ENCODE data around the gene SAMD8. TPM values are rescaled to one million over a fixed set of nuclear protein-coding genes. Genes with fewer than 3 reads are reported as not detected.
"Not testable (repeated sequence)": the region's sequence is repeated elsewhere in the genome, so short reads cannot be mapped to it uniquely, and the experiment has no call there.

The SAMD8 gene
- total RNA-seq, 2 experiments from 2014 or later = 20.5 to 20.9 TPM

GRCh38 chr10:75101416-75102251 lies 9.8 kb upstream of the SAMD8 start:
- CTCF ChIA-PET = interaction anchor here (0.5 to 1.4 kb wide), 5 partner anchors 13 to 683 kb away, joined by 3 to 6 read pairs (median 3); no protein-coding TSS in a partner anchor
- H3K36me3 Mint-ChIP-seq (ENCODE audit: low read depth) = no peaks in the 10 kb centered on the region
- no peaks in the 10 kb centered on the region for H3K4me1 Mint-ChIP-seq
- intact Hi-C loops (cut with DNase I, micrococcal nuclease) = loop anchor here (2.0 to 5.0 kb wide), 3 partner anchors 79 to 681 kb away; no protein-coding TSS in a partner anchor
- ATAC-seq (no peak), DNase-seq (no peak)
- H3K4me3 Mint-ChIP-seq = no peak overlapping the region
- H3K27ac Mint-ChIP-seq = no peak overlapping the region
- POLR2A ChIA-PET = no interaction called here
- H3K27me3 Mint-ChIP-seq = no peaks in the 10 kb centered on the region
- H3K9me3 Mint-ChIP-seq (ENCODE audit: low read depth) = no peaks in the 10 kb centered on the region

- H3K36me3 Mint-ChIP-seq (ENCODE audit: low read depth) = no peaks in the 10 kb centered on the region
- H3K27me3 Mint-ChIP-seq = no peaks in the 10 kb centered on the region
- DNase-seq (no peak), ATAC-seq (no peak)
- POLR2A ChIA-PET = interaction anchor here (0.7 kb wide), 1 partner anchor 8 kb away, joined by 4 read pairs; the partner anchor contains the start of gene SAMD8
- no peak overlapping the region for H3K27ac Mint-ChIP-seq
- no peak overlapping the region for H3K4me3 Mint-ChIP-seq
- no peaks in the 10 kb centered on the region for H3K9me3 Mint-ChIP-seq (ENCODE audit: low read depth)
- intact Hi-C loops (cut with DNase I, micrococcal nuclease) = loop anchor here in 1 of 2 experiments (5.0 kb wide), 1 partner anchor 81 kb away; no protein-coding TSS in a partner anchor
- CTCF ChIA-PET = interaction anchor here (0.6 to 1.2 kb wide), 4 partner anchors 83 to 178 kb away, joined by 3 to 4 read pairs (median 3); no protein-coding TSS in a partner anchor
- no peaks in the 10 kb centered on the region for H3K4me1 Mint-ChIP-seq
Measured at GRCh38 chr10:75102830-75103673, 8.4 kb upstream of the SAMD8 start.

GRCh38 chr10:75103881-75104686 lies 7.4 kb upstream of the SAMD8 start:
- Mint-ChIP-seq H3K27ac (no peak overlapping the region), H3K36me3 (ENCODE audit: low read depth) (no peaks in the 10 kb centered on the region), H3K27me3 (no peaks in the 10 kb centered on the region), H3K9me3 (ENCODE audit: low read depth) (no peaks in the 10 kb centered on the region), H3K4me1 (no peaks in the 10 kb centered on the region), H3K4me3 (no peak overlapping the region)
- intact Hi-C loops (cut with DNase I, micrococcal nuclease) = loop anchor here in 1 of 2 experiments (5.0 kb wide), 1 partner anchor 82 kb away; no protein-coding TSS in a partner anchor
- ChIA-PET POLR2A (no interaction called here), CTCF (interaction anchor here (1.1 kb wide), 1 partner anchor 10 kb away, joined by 3 read pairs; no protein-coding TSS in a partner anchor)
- ATAC-seq = no peak
- DNase-seq = no peak

GRCh38 chr10:75104842-75105241 lies 6.6 kb upstream of the SAMD8 start:
- DNase-seq (no peak), ATAC-seq (no peak)
- Mint-ChIP-seq H3K4me3 (no peak overlapping the region), H3K36me3 (ENCODE audit: low read depth) (no peaks in the 10 kb centered on the region), H3K9me3 (ENCODE audit: low read depth) (no peaks in the 10 kb centered on the region), H3K27me3 (no peaks in the 10 kb centered on the region), H3K27ac (no peak overlapping the region), H3K4me1 (peaks cover 3% of the 10 kb centered on the region)
- ChIA-PET POLR2A (no interaction called here), CTCF (interaction anchor here (0.6 to 1.1 kb wide), 2 partner anchors 11 to 75 kb away, joined by 3 to 4 read pairs; no protein-coding TSS in a partner anchor)
- intact Hi-C loops (cut with DNase I, micrococcal nuclease) = loop anchor here in 1 of 2 experiments (5.0 kb wide), 1 partner anchor 83 kb away; no protein-coding TSS in a partner anchor

GRCh38 chr10:75105576-75106197 lies 5.8 kb upstream of the SAMD8 start:
- no peak overlapping the region for H3K27ac Mint-ChIP-seq

GRCh38 chr10:75106242-75106641 lies 5.2 kb upstream of the SAMD8 start:
- Mint-ChIP-seq H3K4me1 (peaks cover 17% of the 10 kb centered on the region), H3K4me3 (no peak overlapping the region), H3K36me3 (ENCODE audit: low read depth) (no peaks in the 10 kb centered on the region), H3K9me3 (ENCODE audit: low read depth) (no peaks in the 10 kb centered on the region), H3K27ac (no peak overlapping the region), H3K27me3 (no peaks in the 10 kb centered on the region)
- DNase-seq (no peak), ATAC-seq (no peak)
- POLR2A ChIA-PET = interaction anchor here (0.6 to 0.7 kb wide), 2 partner anchors 790 to 1025 kb away, joined by 3 read pairs; no protein-coding TSS in a partner anchor
- CTCF ChIA-PET = interaction anchor here (0.6 to 1.3 kb wide), 4 partner anchors 216 to 1087 kb away, joined by 3 read pairs; no protein-coding TSS in a partner anchor
- intact Hi-C loops (cut with DNase I, micrococcal nuclease) = no loop called here

More at GRCh38 chr10:75105576-75106197, 5.8 kb upstream of the SAMD8 start:
- intact Hi-C loops (cut with DNase I, micrococcal nuclease) = no loop called here
- POLR2A ChIA-PET = no interaction called here
- CTCF ChIA-PET = interaction anchor here (0.6 to 1.3 kb wide), 2 partner anchors 76 to 462 kb away, joined by 3 to 4 read pairs; no protein-coding TSS in a partner anchor
- H3K27me3 Mint-ChIP-seq = no peaks in the 10 kb centered on the region
- no peaks in the 10 kb centered on the region for H3K9me3 Mint-ChIP-seq (ENCODE audit: low read depth)
- H3K36me3 Mint-ChIP-seq (ENCODE audit: low read depth) = no peaks in the 10 kb centered on the region
- ATAC-seq (no peak), DNase-seq (no peak)
- peaks cover 12% of the 10 kb centered on the region for H3K4me1 Mint-ChIP-seq
- no peak overlapping the region for H3K4me3 Mint-ChIP-seq

GRCh38 chr10:75106891-75107290 lies 4.6 kb upstream of the SAMD8 start:
- H3K4me1 Mint-ChIP-seq = peaks cover 17% of the 10 kb centered on the region
- DNase-seq; H3K27ac Mint-ChIP-seq; H3K4me3 Mint-ChIP-seq; H3K9me3 Mint-ChIP-seq (ENCODE audit: low read depth); ATAC-seq; H3K27me3 Mint-ChIP-seq; H3K36me3 Mint-ChIP-seq (ENCODE audit: low read depth); intact Hi-C loops (cut with DNase I, micrococcal nuclease): not testable (repeated sequence)
- POLR2A ChIA-PET = interaction anchor here (0.6 to 0.7 kb wide), 2 partner anchors 963 to 1026 kb away, joined by 3 to 4 read pairs; no protein-coding TSS in a partner anchor
- CTCF ChIA-PET = interaction anchor here (0.6 to 1.3 kb wide), 4 partner anchors 217 to 1087 kb away, joined by 3 read pairs; no protein-coding TSS in a partner anchor

GRCh38 chr10:75107756-75108683 lies 3.4 kb upstream of the SAMD8 start:
- DNase-seq (no peak), ATAC-seq (no peak)
- Mint-ChIP-seq H3K9me3 (ENCODE audit: low read depth) (no peaks in the 10 kb centered on the region), H3K27me3 (no peaks in the 10 kb centered on the region), H3K4me1 (peaks cover 25% of the 10 kb centered on the region), H3K27ac (peak overlapping the region; percentile 37), H3K4me3 (no peak overlapping the region), H3K36me3 (ENCODE audit: low read depth) (peaks cover 7% of the 10 kb centered on the region)
- intact Hi-C loops (cut with DNase I, micrococcal nuclease) = no loop called here
- CTCF ChIA-PET = interaction anchor here (0.5 to 0.6 kb wide), 3 partner anchors 20 to 118 kb away, joined by 3 read pairs; no protein-coding TSS in a partner anchor
- POLR2A ChIA-PET = interaction anchor here (0.6 kb wide), 3 partner anchors 105 to 965 kb away, joined by 3 to 4 read pairs (median 4); no protein-coding TSS in a partner anchor

- Mint-ChIP-seq H3K4me3 (no peak overlapping the region), H3K27me3 (no peaks in the 10 kb centered on the region), H3K9me3 (ENCODE audit: low read depth) (no peaks in the 10 kb centered on the region), H3K27ac (peak overlapping the region; percentile 10), H3K4me1 (peaks cover 34% of the 10 kb centered on the region), H3K36me3 (ENCODE audit: low read depth) (peaks cover 7% of the 10 kb centered on the region)
- ATAC-seq = no peak
- ChIA-PET CTCF (interaction anchor here (0.6 to 1.9 kb wide), 7 partner anchors 10 to 895 kb away, joined by 3 to 5 read pairs (median 3); partner anchors contain the start of gene COMTD1), POLR2A (interaction anchor here (0.6 to 0.7 kb wide), 3 partner anchors 29 to 960 kb away, joined by 3 to 6 read pairs (median 3); no protein-coding TSS in a partner anchor)
- peak; percentile 19 for DNase-seq
- intact Hi-C loops (cut with DNase I, micrococcal nuclease) = no loop called here
Measured at GRCh38 chr10:75108684-75109458, 2.6 kb upstream of the SAMD8 start.
